ENCODE measurements around the gene MAST4.
"Not testable (repeated sequence)": the region's sequence is repeated elsewhere in the genome, so short reads cannot be mapped to it uniquely, and the experiment has no call there.

Gene MAST4

DNA sequence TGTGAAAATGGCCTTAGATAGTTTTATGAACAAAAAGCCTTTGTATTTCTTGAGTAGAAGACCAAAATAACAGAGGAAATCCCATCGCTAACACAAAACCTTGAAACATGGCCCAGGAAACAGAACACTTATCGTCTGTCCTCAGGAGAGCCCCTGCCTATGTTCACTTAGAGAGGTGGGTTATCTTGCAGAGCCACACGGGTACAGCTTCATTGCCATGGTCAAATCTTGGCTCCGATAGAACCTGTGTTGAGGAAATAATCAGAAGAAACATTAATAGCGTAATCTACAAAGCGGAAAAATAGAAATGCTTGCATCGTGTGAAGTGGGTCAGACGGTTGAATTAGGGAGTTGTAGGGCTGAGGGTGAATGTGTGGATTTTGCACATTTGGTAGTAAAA lies 216.1 kb downstream of the MAST4 start:
- no peak for DNase-seq (ENCODE audit: low read depth)

- no peak for DNase-seq (ENCODE audit: low read depth)
Observed at GRCh38 chr5:66813306-66813705, 217.1 kb downstream of the MAST4 start.

GRCh38 chr5:66814146-66814991 lies 218.2 kb downstream of the MAST4 start:
- peak; percentile 2 for DNase-seq (ENCODE audit: low read depth)

- no peak for DNase-seq (ENCODE audit: low read depth)
Observed at GRCh38 chr5:66818304-66818934, 222.2 kb downstream of the MAST4 start.

GRCh38 chr5:66818935-66819328 lies 222.7 kb downstream of the MAST4 start:
- DNase-seq (ENCODE audit: low read depth): no peak

DNA sequence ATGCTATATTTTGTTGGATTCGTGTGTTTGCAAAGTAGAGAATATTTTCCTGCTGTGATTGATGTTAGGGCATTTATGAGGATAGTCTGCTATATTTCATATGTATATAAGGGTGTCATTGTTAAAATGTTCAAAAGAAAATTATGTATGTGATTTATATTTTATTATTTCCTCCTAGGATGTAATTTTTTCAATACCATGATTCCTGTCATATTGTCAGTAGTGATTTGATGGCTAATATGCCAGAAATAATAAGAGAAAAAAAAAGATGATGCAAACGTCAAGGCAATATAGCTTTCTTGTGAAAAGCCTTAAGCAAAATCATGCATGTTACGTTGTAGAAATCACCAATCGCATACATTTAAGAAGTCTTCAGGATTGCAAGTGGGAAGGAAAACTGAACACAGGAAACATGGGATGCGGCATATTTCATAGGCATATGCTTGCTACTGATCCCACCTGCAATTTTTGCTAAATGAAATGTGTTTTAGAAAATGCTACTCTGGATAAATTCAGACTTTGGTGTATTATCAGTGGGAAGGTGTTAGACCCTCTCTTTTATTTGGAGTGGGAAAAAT lies 224.5 kb downstream of the MAST4 start:
- DNase-seq (ENCODE audit: low read depth): no peak

DNA sequence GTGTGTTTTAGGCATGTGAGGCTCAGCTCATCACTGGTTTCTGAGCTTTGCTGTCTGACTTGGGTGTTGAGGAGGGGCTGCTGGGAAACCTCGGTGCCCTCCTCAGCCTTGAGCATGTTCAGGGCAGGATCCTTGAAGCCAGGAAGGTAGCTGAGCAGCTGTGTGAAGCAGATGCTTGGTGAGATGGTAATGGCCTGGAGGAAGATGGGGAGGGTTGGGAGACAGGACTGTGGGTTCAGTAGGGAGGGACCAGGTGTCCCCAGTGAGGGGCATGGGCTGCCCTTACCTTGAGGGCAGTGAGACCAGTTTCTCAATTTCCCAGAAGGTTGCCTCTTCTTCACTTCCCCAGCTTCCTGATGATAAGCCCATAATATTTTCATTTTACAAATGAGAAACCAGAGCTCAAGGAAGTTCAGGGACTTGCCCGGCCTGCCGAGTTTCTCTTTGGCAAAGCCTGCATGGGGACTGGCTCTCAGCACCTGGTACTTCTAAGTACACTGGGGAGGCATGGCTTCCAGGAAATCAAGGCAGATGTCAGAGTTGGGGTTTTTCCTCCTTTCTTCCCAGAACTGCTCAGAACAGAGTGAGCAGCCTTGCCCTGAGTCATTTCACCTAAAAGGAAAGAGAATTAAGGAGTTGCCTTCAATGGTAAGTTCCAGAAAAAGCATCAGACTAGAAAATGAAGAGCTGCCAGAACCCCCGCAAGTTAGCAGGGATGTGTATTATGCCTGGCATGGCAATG lies 225.7 kb downstream of the MAST4 start:
- peak; percentile 8 for DNase-seq (ENCODE audit: low read depth)

DNA sequence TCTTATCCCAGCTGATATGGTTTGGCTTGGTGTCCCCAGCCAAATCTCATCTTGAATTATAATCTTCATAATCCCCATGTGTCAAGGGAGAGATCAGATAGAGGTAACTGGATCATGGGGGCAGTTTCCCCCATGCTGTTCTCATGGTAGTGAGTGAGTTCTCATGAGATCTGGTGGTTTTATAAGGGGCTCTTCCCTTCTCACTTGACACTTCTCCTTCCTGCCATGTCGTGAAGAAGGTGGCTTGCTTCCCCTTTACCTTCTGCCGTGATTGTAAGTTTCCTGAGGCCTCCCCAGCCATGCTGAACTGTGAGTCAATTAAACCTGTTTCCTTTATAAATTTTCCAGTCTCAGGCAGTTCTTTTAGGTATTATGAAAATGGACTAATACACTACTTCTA lies 226.7 kb downstream of the MAST4 start:
- DNase-seq (ENCODE audit: low read depth): not testable (repeated sequence)

DNA sequence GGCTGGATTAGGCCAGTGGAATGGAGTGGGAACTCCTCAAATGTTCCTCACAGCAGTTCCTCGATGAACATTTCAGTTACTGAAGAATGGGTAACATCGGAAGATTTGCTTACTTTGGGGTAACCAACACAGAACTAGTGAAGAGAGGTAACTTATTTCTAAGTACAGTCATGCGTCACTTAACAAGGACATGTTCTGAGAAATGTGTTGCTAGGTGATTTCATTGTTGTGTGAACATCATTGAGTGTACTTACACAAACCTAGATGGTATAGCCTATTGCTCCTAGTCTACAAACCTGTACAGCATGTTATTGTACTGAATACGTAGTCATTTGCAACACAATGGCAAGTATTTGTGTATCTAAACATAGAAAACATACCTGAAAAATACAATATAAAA lies 228.3 kb downstream of the MAST4 start:
- no peak for DNase-seq (ENCODE audit: low read depth)

DNA sequence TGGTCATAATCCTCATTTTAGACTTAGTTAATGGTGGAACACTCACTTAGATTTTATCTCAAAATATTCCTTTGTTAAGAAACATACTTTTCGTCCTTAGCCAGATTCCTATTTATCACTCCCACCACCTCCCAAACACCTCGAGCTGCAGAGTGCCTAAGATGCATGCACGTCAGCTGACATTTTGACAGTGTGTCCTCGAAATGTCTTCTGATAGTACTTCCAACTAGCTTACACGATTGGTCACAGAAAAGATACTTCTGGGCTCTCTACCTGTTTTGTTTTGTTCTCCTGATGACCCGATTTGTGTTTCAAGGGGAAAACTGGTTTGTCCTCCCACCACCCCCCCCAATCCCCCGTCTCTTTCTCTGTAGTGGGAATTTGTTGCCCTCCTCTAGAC lies 230.1 kb downstream of the MAST4 start:
- no peak for DNase-seq (ENCODE audit: low read depth)

DNA sequence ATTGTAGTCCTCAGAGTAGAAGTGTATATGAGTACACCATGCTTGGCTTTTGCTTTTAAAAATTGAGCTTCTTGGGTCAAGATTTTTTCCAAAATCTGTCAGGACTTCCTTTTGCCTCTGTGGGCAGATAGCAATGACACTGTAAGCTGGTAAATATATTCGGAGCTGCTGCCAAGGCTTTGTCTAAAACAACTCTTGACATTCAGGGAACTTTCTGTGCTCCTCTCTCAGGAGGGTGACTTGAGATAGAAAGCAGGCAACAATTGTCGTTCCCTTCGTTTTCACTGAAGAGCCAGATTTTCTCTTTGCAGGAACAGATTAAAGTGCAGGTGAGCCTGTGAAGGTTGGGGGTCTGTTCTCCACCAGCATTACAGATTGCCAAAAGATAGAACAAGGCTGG lies 230.5 kb downstream of the MAST4 start:
- DNase-seq (ENCODE audit: low read depth): no peak

- DNase-seq (ENCODE audit: low read depth): no peak
Observed at GRCh38 chr5:66828046-66828547, 231.9 kb downstream of the MAST4 start.

- peak; percentile 5 for DNase-seq (ENCODE audit: low read depth)
Observed at GRCh38 chr5:66828548-66829357, 232.6 kb downstream of the MAST4 start.

DNA sequence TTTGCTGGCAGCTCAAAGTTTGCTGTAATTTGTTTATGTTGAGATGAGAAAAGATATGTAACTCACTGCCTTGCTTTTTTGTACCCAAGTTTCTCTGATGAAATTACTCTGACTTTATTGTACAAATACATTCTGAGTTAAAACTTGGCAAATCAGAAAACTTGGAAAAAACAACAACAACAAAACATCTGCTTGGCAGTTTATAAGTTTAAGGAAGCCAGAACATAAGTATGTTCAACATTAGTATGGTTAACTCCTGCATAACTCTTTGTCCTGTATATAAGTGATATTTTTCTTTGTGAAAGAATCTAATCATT lies 233.1 kb downstream of the MAST4 start:
- DNase-seq (ENCODE audit: low read depth): no peak

DNA sequence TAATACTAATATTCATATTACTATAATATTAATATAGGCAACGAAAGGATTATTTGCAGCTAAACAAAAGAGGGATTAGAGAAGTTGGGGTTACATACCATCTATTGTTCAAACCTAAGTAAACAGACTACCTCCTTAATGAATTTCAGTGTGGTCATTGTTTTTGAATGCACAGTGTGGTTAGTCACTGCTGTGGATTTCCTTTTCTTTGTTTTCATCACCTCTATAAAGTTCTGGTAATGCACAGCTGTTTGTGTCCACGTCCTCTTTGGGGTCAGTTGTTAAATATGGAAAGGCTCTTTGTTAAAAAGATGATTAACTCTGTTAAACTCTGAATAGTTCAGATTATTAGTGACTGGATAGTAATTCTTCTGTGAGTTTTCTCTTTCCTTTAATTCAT lies 233.6 kb downstream of the MAST4 start:
- no peak for DNase-seq (ENCODE audit: low read depth)

GRCh38 chr5:66830636-66831035 lies 234.4 kb downstream of the MAST4 start:
- no peak for DNase-seq (ENCODE audit: low read depth)

DNA sequence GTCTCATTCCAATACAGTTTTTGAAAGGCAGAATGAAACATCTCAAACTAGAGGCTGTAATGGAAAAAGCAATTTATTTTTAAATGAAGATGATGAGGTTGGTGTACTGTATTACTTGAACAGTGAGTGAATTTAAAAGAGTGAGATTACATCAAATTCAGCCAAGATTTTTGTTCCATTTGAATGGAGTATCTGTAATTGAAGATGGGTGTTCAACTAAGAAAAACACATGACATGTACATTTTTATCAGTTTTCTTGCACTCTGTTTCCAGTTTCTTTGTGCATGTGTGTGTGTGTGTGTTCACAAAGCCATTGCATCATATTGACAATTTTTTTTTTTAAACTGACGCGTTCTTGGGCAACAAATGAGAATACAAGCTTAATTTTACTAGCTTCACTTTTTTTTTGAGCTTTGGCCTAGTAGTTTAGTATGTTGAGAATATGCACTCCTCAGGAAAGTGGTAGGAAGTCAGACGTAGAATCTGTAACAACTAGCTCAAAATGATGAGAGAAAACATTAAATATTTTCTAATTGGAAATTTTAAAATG lies 243.5 kb downstream of the MAST4 start:
- no peak for DNase-seq (ENCODE audit: low read depth)

DNA sequence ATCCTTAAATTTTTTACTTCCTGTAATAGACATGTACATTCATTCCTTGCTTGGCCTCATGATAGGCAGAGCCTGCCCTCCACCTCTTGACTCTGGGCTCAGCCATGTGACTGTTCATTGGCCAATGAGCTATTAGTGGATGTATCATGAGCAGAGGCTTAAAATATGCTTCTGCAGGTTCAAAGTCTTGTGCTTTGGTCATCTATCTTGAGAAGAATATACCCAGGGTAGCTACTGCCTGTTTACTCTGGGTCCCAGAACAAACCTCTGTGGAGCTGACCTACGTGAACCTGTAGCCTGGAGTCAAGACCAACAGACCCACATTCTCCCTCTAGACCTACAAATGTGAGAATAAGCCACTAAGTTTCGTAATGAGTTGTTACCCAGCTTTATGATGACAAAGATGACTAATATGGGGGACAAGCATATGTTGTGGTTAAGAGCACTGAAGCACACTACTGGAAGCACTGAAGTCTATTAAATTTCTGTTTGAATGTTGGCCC lies 244.4 kb downstream of the MAST4 start:
- DNase-seq (ENCODE audit: low read depth): no peak

DNA sequence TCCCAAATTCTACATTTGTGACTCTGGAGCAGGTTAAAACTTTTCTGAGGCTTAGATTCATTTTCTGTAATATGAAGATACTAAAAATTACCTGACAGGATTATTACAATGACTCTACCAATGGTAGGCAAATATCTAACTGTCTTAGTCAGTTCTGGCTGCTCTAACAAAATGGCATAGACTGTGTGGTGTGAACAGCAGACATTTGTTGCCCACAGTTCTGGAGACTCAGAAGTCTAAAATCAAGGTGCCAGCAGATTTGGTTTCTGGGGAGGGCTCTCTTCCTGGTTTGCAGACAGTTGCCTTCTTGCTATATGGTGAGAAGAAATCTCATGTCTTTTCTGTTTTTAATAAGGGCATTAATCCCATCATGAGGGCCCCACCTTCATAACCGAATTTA lies 245.1 kb downstream of the MAST4 start:
- no peak for DNase-seq (ENCODE audit: low read depth)

DNA sequence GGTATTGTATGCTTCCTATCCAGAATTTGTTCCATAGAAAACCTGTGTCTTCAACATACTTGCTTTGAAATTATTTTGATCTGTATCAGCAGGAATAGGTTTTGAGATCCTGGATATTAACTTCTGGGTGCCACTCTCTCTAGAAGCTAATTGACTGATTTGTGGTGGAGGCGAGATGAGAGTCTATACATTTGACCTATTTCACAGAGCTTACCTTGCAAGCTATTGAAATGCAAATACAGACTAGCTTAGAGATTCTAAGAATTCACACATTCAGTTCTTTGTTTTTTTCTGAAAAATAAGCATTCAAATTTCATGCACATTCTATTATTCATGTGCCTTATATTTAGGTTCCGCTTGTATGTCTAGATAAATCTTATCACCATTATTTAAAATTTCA lies 246.3 kb downstream of the MAST4 start:
- no peak for DNase-seq (ENCODE audit: low read depth)

- DNase-seq (ENCODE audit: low read depth): no peak
Observed at GRCh38 chr5:66843065-66843464, 246.9 kb downstream of the MAST4 start.
